ENCODE results near the gene PSMB7.

DNA sequence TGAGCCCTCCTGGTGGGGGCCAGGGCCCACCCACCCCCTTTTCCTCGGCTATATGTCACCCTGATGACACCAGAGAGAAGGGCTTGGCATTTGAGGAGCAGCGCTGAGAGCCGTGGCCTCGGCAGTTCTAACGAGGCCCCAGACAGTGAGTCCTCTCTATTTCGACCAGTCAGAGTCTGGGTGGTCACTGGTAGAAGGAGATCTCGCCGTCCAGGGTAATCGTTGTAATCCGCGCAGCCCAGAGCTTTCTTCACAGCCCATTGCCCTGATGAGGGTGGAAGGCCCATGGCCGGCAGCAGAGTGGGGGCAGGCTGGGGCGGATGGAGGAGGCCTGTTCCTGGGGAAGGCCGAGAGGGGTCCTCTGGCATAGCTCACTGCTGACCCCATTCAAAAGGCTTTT is 70.2 kb downstream of the PSMB7 start:
- TF ChIP-seq, protein P1, sequence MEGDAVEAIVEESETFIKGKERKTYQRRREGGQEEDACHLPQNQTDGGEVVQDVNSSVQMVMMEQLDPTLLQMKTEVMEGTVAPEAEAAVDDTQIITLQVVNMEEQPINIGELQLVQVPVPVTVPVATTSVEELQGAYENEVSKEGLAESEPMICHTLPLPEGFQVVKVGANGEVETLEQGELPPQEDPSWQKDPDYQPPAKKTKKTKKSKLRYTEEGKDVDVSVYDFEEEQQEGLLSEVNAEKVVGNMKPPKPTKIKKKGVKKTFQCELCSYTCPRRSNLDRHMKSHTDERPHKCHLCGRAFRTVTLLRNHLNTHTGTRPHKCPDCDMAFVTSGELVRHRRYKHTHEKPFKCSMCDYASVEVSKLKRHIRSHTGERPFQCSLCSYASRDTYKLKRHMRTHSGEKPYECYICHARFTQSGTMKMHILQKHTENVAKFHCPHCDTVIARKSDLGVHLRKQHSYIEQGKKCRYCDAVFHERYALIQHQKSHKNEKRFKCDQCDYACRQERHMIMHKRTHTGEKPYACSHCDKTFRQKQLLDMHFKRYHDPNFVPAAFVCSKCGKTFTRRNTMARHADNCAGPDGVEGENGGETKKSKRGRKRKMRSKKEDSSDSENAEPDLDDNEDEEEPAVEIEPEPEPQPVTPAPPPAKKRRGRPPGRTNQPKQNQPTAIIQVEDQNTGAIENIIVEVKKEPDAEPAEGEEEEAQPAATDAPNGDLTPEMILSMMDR (IDR thresholded peaks at IDR 0.05) = no peak
- no peak for TF ChIP-seq POLR2A (IDR thresholded peaks at IDR 0.05)

Data from heart left ventricle (tissue), 13 donors.